ENCODE measurements around the gene PLA2G2F.

Gene PLA2G2F

DNA sequence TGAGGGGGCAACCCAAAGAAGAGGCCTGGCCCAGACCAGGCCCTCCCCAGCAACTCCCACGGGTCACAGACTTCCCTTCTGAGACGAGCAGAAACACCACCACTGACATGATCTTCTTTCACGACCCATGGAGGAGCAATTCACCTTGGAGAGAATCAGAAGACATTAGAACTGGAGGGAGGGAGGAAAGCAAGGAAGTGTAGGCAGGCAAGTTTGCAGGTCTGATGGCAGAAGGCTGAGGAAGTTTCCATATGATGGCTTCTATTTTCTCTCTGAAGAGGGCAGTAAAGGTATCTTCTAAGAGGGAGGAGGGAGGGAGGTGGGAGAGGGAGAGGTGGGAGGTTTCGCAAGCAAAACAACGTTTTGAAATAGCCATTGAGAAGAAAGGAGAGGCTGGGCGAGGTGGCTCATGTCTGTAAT, 45.4 kb downstream of the PLA2G2F start (continued):
- TF ChIP-seq OVOL3 (tag by site-specific recombination; IDR thresholded peaks at IDR 0.05), result no peak
- TF ChIP-seq ZNF426 (tag by site-specific recombination; IDR thresholded peaks at IDR 0.05), result no peak
- TF ChIP-seq, protein P1, sequence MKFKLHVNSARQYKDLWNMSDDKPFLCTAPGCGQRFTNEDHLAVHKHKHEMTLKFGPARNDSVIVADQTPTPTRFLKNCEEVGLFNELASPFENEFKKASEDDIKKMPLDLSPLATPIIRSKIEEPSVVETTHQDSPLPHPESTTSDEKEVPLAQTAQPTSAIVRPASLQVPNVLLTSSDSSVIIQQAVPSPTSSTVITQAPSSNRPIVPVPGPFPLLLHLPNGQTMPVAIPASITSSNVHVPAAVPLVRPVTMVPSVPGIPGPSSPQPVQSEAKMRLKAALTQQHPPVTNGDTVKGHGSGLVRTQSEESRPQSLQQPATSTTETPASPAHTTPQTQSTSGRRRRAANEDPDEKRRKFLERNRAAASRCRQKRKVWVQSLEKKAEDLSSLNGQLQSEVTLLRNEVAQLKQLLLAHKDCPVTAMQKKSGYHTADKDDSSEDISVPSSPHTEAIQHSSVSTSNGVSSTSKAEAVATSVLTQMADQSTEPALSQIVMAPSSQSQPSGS (tag by site-specific recombination; IDR thresholded peaks at IDR 0.05; ENCODE audit: low read depth), result no peak
- no peak for TF ChIP-seq ZNF214 (tag by site-specific recombination; IDR thresholded peaks at IDR 0.05; ENCODE audit: borderline replicate concordance)
- TF ChIP-seq ZNF416 (tag by site-specific recombination; IDR thresholded peaks at IDR 0.05), result no peak
- no peak for TF ChIP-seq ZNF692 (tag by site-specific recombination; IDR thresholded peaks at IDR 0.05)

DNA sequence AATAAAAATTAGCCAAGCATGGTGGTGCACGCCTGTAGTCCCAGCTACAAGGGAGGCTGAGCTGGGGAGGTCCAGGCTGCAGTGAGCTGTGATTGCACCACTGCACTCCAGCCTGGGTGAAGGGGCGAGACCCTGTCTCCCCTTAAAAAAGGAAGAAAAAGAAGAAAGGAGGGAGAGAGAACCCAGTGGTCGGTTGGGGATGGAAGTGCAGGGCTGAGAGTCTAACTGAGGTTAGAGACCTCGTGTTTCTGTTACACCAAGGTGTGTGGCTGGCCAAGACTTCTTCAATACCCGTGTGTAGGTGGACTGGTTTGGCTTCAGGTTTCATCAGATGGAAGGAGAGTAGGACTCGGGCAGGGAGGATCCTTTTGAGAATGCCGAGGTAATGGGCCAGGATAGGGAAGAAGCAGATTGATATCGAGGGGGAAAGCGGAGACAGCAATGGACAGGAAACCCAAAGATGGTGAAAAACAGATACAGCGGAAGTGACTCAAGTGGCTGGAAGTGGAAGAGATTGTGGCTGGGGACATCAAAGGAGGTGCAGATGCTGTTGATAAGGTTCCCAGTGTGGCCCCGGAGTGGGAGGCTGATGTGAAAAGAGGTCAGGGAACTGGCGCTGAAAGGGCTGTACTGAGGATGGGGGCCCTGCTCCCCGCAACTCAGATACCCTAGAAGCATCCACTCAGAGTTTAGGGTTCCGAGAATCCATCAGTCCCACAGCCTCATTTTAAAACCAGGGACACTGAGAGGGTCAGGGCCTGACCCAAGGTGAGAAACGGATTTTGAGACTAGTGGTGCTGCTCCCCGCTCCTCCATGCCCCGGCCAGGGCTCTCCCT, 46.1 kb downstream of the PLA2G2F start:
- H3K27ac ChIP-seq (ENCODE audit: extremely low read depth, low read depth, low read length), result no peak overlapping the region
- CTCF ChIA-PET, result interaction anchor here (1.0 kb wide), 1 partner anchor 27 kb away, joined by 3 read pairs; no protein-coding TSS in a partner anchor
- no peaks in the 10 kb centered on the region for H3K4me1 ChIP-seq (ENCODE audit: control insufficient read depth, insufficient read depth, low read length)
- no peak overlapping the region for H3K4me3 ChIP-seq (ENCODE audit: low read depth, low read length)
- POLR2A ChIA-PET, result no interaction called here
- H3K9me3 ChIP-seq (ENCODE audit: control insufficient read depth, insufficient read depth, low read depth, low read length), result no peaks in the 10 kb centered on the region
- no peaks in the 10 kb centered on the region for H3K36me3 ChIP-seq (ENCODE audit: control insufficient read depth in 2 of 2, insufficient read depth in 1 of 2, low read length in 2 of 2)
- TF ChIP-seq ZSCAN30 (tag by site-specific recombination; IDR thresholded peaks at IDR 0.05) (no peak), ZNF404 (tag by site-specific recombination; IDR thresholded peaks at IDR 0.05) (no peak), GLI2 (tag by site-specific recombination; IDR thresholded peaks at IDR 0.05; ENCODE audit: borderline replicate concordance, low read depth) (no peak), ZNF777 (tag by site-specific recombination; IDR thresholded peaks at IDR 0.05; ENCODE audit: borderline replicate concordance) (no peak), ZNF292 (tag by site-specific recombination; IDR thresholded peaks at IDR 0.05; ENCODE audit: borderline replicate concordance, low read depth) (no peak), ZNF266 (tag by site-specific recombination; IDR thresholded peaks at IDR 0.05; ENCODE audit: low read depth) (no peak), INSM2 (tag by site-specific recombination; IDR thresholded peaks at IDR 0.05) (no peak), ZSCAN18 (tag by site-specific recombination; IDR thresholded peaks at IDR 0.05) (no peak), ZNF132 (tag by site-specific recombination; IDR thresholded peaks at IDR 0.05; ENCODE audit: borderline replicate concordance) (no peak), ZNF843 (tag by site-specific recombination; IDR thresholded peaks at IDR 0.05) (no peak)
- TF ChIP-seq, protein P2, sequence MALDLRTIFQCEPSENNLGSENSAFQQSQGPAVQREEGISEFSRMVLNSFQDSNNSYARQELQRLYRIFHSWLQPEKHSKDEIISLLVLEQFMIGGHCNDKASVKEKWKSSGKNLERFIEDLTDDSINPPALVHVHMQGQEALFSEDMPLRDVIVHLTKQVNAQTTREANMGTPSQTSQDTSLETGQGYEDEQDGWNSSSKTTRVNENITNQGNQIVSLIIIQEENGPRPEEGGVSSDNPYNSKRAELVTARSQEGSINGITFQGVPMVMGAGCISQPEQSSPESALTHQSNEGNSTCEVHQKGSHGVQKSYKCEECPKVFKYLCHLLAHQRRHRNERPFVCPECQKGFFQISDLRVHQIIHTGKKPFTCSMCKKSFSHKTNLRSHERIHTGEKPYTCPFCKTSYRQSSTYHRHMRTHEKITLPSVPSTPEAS (tag by site-specific recombination; IDR thresholded peaks at IDR 0.05), result no peak

Measured in HEK293 (cell line).